Stimulated activated naive CD8-positive, alpha-beta T cell treated with anti-CD3 and anti-CD28 coated beads, Interleukin-15, Interleukin-2, amounts not matched to agents 100 ng/mL and 50 ng/mL, for 24 hours (primary cell): Measurements from ENCODE around the gene LRP1B.
"Not testable (repeated sequence)": the region's sequence is repeated elsewhere in the genome, so short reads cannot be mapped to it uniquely, and the experiment has no call there.

ENCODE experiments used
- H3K27ac Mint-ChIP-seq: one replicate; pipeline ENCODE4 v1.8.0; 2021; ENCODE audit warnings: mild to moderate bottlenecking, mixed read lengths
- H3K27me3 Mint-ChIP-seq: one replicate; pipeline ENCODE4 v1.8.0; 2021; ENCODE audit warnings: mixed read lengths
- H3K36me3 Mint-ChIP-seq: one replicate; pipeline ENCODE4 v1.8.0; 2021; ENCODE audit warnings: low read depth, mixed read lengths
- H3K4me1 Mint-ChIP-seq: one replicate; pipeline ENCODE4 v1.8.0; 2021; ENCODE audit warnings: low read depth, mixed read lengths
- H3K4me3 Mint-ChIP-seq: one replicate; pipeline ENCODE4 v1.8.0; 2021; ENCODE audit warnings: mild to moderate bottlenecking, mixed read lengths
- H3K9me3 Mint-ChIP-seq: one replicate; pipeline ENCODE4 v1.8.0; 2021; ENCODE audit warnings: mixed read lengths

Gene LRP1B

GRCh38 chr2:140415035-140415434 lies 1715.8 kb downstream of the LRP1B start:
- not testable (repeated sequence) for H3K27ac Mint-ChIP-seq, H3K36me3 Mint-ChIP-seq, H3K4me3 Mint-ChIP-seq, H3K27me3 Mint-ChIP-seq, H3K4me1 Mint-ChIP-seq, H3K9me3 Mint-ChIP-seq

- peaks cover 4% of the 10 kb centered on the region for H3K9me3 Mint-ChIP-seq
- H3K27me3 Mint-ChIP-seq, result no peaks in the 10 kb centered on the region
- H3K27ac Mint-ChIP-seq, result no peak overlapping the region
- no peak overlapping the region for H3K4me3 Mint-ChIP-seq
- H3K36me3 Mint-ChIP-seq, result no peaks in the 10 kb centered on the region
- H3K4me1 Mint-ChIP-seq, result no peaks in the 10 kb centered on the region
These were observed 1720.1 kb downstream of the LRP1B start for GRCh38 chr2:140410695-140411094.

DNA sequence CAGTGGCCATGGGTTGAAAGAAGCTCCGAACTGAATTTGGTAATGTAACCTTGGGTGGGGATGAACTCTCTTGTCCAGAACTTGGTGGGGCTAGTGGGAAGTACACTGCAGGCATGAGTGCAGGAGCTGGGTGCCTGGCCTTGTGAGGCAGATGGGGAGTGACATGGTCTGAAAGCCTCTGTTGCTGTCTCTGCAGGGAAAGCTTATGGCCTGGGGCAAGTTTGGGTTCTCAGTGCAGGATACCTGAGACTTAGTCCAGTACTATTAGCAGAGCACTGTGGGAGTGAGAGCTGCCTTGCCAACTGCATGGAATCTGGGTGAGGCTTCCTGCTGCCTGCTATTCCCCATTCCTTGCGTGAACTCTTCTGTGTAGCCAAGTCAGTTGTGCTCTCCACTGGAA lies 1729.8 kb downstream of the LRP1B start:
- H3K9me3 Mint-ChIP-seq, result peaks cover 24% of the 10 kb centered on the region
- H3K36me3 Mint-ChIP-seq, result no peaks in the 10 kb centered on the region
- H3K4me1 Mint-ChIP-seq, result no peaks in the 10 kb centered on the region
- H3K4me3 Mint-ChIP-seq, result no peak overlapping the region
- H3K27me3 Mint-ChIP-seq, result no peaks in the 10 kb centered on the region
- no peak overlapping the region for H3K27ac Mint-ChIP-seq

DNA sequence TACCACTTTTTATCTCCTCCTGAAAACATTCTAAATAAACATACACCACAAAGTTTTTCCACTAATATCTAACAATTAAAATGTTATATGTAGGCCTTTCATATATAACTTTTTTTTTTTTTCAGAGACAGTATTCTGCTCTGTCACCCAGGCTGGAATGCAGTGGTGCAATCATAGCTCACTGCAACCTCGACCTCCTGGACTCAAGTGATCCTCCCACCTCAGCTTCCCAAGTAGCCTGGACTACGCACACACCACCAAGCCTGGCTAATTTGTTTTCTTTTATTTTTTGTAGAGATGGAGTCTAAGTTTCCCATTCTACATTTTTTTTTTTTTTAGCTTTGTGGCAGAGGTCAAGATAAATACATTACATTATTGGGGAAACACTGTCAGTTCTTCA lies 1738.0 kb downstream of the LRP1B start:
- Mint-ChIP-seq H3K9me3 (peaks cover 3% of the 10 kb centered on the region), H3K36me3 (no peaks in the 10 kb centered on the region), H3K4me3 (no peak overlapping the region), H3K27ac (no peak overlapping the region), H3K4me1 (no peaks in the 10 kb centered on the region), H3K27me3 (no peaks in the 10 kb centered on the region)

DNA sequence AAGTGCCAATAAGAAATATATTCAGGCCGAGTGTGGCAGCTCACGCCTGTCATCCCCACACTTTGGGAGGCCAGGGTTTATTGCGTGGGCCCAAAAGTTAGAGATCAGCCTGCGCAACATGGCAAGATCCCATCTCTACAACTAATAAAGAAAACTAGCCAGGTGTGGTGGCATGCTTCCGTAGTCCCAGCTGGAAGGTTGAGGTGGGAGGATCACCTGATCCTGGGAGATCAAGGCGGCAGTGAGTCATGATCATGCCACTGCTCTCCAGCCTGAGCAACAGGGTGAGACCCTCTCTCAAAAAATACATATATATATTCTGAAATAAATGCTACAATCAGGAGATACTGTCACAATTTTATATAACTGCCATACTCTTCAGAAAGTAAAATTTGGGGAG lies 1745.9 kb downstream of the LRP1B start:
- H3K9me3 Mint-ChIP-seq, result peaks cover 11% of the 10 kb centered on the region
- no peak overlapping the region for H3K4me3 Mint-ChIP-seq
- no peaks in the 10 kb centered on the region for H3K4me1 Mint-ChIP-seq
- H3K36me3 Mint-ChIP-seq, result no peaks in the 10 kb centered on the region
- no peaks in the 10 kb centered on the region for H3K27me3 Mint-ChIP-seq
- H3K27ac Mint-ChIP-seq, result no peak overlapping the region

DNA sequence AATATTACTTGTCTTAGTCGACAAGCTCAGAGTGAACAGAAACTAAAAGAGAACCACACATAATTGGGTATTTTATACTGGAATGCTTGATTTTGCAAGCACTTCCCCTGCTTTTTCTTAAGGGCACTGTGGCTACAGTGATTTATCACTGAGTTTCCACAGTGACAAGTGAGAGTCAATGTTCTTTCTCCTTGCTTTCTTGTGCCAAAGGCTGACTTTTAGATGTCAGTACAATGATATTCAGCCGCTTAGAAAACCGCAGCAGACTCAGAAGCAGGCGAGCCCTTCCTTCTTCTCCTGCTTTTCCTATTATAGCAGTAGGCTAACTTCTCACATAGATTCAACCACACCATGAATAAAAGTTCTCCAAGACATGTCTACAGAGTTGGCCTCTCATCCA lies 1747.0 kb downstream of the LRP1B start:
- H3K36me3 Mint-ChIP-seq, result no peaks in the 10 kb centered on the region
- H3K4me1 Mint-ChIP-seq, result no peaks in the 10 kb centered on the region
- H3K9me3 Mint-ChIP-seq, result peaks cover 11% of the 10 kb centered on the region
- H3K27me3 Mint-ChIP-seq, result no peaks in the 10 kb centered on the region
- H3K27ac Mint-ChIP-seq, result no peak overlapping the region
- no peak overlapping the region for H3K4me3 Mint-ChIP-seq

DNA sequence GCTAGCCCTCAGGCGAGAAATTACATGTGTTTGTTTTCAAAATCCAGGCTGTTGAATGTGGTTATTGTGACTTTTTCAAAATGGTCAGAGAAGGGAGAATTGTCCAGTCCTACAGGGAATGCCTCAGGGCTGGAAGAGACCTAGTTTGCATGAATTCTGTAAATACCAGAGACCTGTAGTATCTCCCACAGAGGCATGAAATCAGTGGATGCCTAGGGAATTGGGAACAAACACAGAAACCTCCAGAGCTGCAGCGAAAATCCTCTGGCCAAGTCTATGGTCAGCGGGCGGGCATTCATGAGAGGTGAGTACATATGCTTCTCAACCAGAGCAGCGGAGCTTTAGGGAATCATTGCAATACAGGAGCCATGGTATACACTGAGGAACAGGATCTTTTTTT lies 1754.1 kb downstream of the LRP1B start:
- no peaks in the 10 kb centered on the region for H3K27me3 Mint-ChIP-seq

GRCh38 chr2:140363131-140363530 lies 1767.7 kb downstream of the LRP1B start:
- no peaks in the 10 kb centered on the region for H3K4me1 Mint-ChIP-seq
- no peaks in the 10 kb centered on the region for H3K9me3 Mint-ChIP-seq
- no peaks in the 10 kb centered on the region for H3K36me3 Mint-ChIP-seq
- H3K4me3 Mint-ChIP-seq, result no peak overlapping the region
- no peak overlapping the region for H3K27ac Mint-ChIP-seq
- H3K27me3 Mint-ChIP-seq, result no peaks in the 10 kb centered on the region

More for the DNA sequence above, 1754.1 kb downstream of the LRP1B start:
- peaks cover 5% of the 10 kb centered on the region for H3K9me3 Mint-ChIP-seq
- H3K27ac Mint-ChIP-seq, result no peak overlapping the region
- H3K4me1 Mint-ChIP-seq, result no peaks in the 10 kb centered on the region
- no peaks in the 10 kb centered on the region for H3K36me3 Mint-ChIP-seq
- no peak overlapping the region for H3K4me3 Mint-ChIP-seq

DNA sequence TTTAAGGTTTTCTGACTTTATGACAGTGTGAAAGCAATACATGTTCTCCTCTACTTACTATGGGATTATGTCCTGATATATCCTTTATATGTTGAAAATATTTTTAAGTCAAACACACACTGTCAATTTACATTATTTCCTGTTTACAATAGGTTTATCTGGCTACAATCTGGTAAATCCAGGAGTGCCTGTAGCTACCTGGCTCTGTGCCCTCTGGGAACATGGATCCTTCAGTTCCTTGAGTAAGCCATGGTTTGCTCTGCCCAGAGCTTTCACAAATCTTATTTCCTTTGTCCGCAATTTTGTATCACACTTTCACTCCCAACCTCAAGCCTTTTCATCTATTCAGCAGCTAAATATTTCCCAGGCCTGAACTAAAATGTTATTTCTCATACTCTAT lies 1768.5 kb downstream of the LRP1B start:
- no peaks in the 10 kb centered on the region for H3K27me3 Mint-ChIP-seq
- H3K9me3 Mint-ChIP-seq, result no peaks in the 10 kb centered on the region
- no peak overlapping the region for H3K27ac Mint-ChIP-seq
- H3K4me1 Mint-ChIP-seq, result no peaks in the 10 kb centered on the region
- H3K4me3 Mint-ChIP-seq, result no peak overlapping the region
- H3K36me3 Mint-ChIP-seq, result no peaks in the 10 kb centered on the region

DNA sequence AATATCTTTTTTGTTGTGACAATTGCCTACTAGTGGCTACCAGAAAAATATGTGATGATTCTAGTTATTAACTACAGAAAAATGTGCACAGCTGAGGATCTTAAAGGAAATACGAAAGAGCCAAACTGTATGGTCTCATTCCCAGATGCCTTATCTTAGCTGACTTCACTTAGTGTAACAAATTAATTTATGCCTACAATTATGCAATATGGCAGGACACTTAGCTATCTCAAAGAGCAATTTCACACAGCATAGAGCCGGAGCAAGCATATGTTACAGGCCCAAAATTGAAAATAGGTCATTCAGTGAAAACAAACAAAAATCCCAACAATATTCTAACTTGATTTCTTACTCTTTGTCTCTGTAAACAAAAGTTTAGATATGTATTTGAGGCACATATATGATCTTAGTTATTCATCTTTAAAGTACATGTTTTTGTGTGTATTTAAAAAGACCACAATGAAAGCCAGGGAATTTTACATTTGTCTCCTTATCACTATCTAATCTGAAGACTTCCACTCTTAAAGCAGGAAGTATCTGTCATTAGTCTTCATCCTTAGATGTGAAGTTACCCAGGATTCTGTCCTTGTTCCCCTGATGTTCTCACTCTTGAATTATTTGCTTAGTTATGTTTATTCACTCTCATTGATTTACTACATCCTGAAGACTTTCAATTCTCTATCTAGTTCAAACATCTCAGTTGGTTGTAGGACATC lies 1771.6 kb downstream of the LRP1B start:
- H3K9me3 Mint-ChIP-seq, result no peaks in the 10 kb centered on the region

GRCh38 chr2:140356697-140357096 lies 1774.1 kb downstream of the LRP1B start:
- no peaks in the 10 kb centered on the region for H3K4me1 Mint-ChIP-seq
- no peak overlapping the region for H3K4me3 Mint-ChIP-seq
- H3K27me3 Mint-ChIP-seq, result no peaks in the 10 kb centered on the region
- H3K9me3 Mint-ChIP-seq, result peaks cover 4% of the 10 kb centered on the region
- H3K27ac Mint-ChIP-seq, result no peak overlapping the region
- no peaks in the 10 kb centered on the region for H3K36me3 Mint-ChIP-seq

More for the DNA sequence above, 1771.6 kb downstream of the LRP1B start:
- H3K36me3 Mint-ChIP-seq, result no peaks in the 10 kb centered on the region
- H3K4me1 Mint-ChIP-seq, result no peaks in the 10 kb centered on the region
- H3K27ac Mint-ChIP-seq, result no peak overlapping the region
- H3K27me3 Mint-ChIP-seq, result no peaks in the 10 kb centered on the region
- no peak overlapping the region for H3K4me3 Mint-ChIP-seq

DNA sequence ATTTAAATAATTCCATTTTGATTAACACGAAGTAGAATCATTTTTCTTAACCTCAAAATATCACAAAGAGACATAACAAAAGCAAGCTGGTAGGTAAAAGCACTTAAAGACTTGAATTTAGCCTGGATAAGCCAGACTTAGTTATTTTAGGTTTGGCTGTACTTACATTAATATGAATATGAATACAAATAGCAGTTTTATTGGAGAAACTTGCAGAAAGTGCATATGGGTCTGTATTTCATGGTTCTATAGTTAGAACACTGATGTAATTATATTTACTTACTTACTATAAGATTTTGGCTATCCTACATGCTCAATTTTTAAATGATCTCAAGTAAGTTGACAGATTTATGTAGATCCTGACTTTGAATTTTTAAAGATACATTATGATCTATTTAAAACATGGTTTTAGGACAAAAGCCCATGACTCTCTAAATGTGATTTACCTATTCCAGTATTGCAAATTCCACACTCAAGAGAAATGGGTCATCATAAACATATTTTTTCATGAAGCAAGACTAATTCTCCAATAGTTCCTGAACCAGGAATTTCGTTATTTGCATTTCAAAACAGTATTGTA lies 1775.2 kb downstream of the LRP1B start:
- H3K9me3 Mint-ChIP-seq, result peaks cover 4% of the 10 kb centered on the region
- no peaks in the 10 kb centered on the region for H3K36me3 Mint-ChIP-seq
- no peak overlapping the region for H3K27ac Mint-ChIP-seq
- no peak overlapping the region for H3K4me3 Mint-ChIP-seq
- no peaks in the 10 kb centered on the region for H3K4me1 Mint-ChIP-seq
- H3K27me3 Mint-ChIP-seq, result no peaks in the 10 kb centered on the region

GRCh38 chr2:140354544-140354943 lies 1776.3 kb downstream of the LRP1B start:
- Mint-ChIP-seq H3K4me3 (no peak overlapping the region), H3K4me1 (no peaks in the 10 kb centered on the region), H3K36me3 (no peaks in the 10 kb centered on the region), H3K27ac (no peak overlapping the region), H3K9me3 (peaks cover 4% of the 10 kb centered on the region), H3K27me3 (no peaks in the 10 kb centered on the region)

DNA sequence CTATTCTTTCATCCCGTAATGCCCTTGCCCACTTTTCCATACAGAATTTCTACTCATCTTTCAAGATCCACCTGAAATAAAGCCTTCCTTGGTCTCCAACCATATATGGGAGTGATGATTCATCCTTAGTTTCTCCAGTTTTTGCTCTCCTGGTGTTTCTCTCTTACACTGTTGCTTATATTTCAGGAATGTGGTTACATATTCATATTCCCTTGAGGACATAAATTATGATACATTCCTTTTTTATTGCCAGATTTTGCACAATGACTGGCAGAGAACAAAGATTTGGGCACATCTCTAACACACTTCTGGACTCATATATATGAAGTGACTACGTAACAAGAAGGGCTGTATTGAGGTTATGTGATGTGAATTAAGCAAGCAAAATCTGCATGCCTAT lies 1777.3 kb downstream of the LRP1B start:
- Mint-ChIP-seq H3K9me3 (peaks cover 4% of the 10 kb centered on the region), H3K27ac (no peak overlapping the region), H3K4me3 (no peak overlapping the region), H3K27me3 (no peaks in the 10 kb centered on the region), H3K4me1 (no peaks in the 10 kb centered on the region), H3K36me3 (no peaks in the 10 kb centered on the region)

DNA sequence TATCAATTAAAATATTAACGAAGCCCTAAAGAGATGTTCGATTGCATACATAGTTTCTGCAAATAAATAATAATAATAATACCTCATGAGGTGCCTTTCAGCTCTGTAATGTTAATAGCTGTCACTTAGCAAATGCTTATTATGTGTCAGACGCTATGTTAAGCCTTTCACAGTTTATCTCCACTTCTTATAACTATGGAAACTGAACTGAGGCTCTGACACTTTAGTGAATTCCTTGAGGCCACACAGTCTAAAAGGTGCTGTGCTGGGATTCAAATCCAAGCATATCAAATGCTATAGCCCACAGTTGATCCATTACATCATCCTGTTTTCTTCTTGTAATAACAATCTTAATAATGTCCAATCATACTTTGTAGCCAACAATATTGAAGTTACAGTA lies 1779.1 kb downstream of the LRP1B start:
- H3K9me3 Mint-ChIP-seq, result peaks cover 4% of the 10 kb centered on the region
- no peaks in the 10 kb centered on the region for H3K27me3 Mint-ChIP-seq
- H3K27ac Mint-ChIP-seq, result no peak overlapping the region
- no peaks in the 10 kb centered on the region for H3K36me3 Mint-ChIP-seq
- no peaks in the 10 kb centered on the region for H3K4me1 Mint-ChIP-seq
- H3K4me3 Mint-ChIP-seq, result no peak overlapping the region

DNA sequence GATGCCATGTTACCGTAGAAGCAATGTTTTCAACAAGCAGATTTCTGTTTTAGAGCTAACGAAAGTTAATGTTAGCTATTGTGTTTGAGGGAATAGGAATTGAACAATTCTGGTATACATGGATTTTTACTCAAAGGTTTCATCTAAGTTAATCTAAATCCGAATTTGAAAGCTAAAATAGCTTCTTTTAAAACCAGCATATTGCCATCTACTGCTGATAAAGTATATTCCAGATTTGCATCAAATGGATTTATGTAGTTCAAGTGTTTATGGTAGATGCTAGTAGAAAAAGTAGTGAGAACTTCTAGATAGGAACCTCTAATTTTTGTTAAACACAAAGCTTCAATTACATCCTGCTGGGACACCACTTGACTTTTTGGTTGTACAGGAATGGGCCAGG lies 1781.1 kb downstream of the LRP1B start:
- H3K9me3 Mint-ChIP-seq, result peaks cover 4% of the 10 kb centered on the region
- no peaks in the 10 kb centered on the region for H3K36me3 Mint-ChIP-seq
- H3K4me3 Mint-ChIP-seq, result no peak overlapping the region
- H3K27ac Mint-ChIP-seq, result no peak overlapping the region
- no peaks in the 10 kb centered on the region for H3K27me3 Mint-ChIP-seq
- no peaks in the 10 kb centered on the region for H3K4me1 Mint-ChIP-seq
